G401 (cell line): ENCODE data around the gene IPO8. TPM values are rescaled to one million over a fixed set of nuclear protein-coding genes. Genes with fewer than 3 reads are reported as not detected.

Experiments used
- DNase-seq: peaks from one replicate; pipeline ENCODE4 v3.0.0-alpha.2; 2015; ENCODE audit warnings: low spot score
- in situ Hi-C: cut with HindIII; loops from 2 replicates; pipeline ENCODE4 v1.10.0; 2016; ENCODE audit warnings: low sequenced_read_pairs, mixed read lengths
- total RNA-seq: library from RNA; depleted of rRNA; stranded (reverse); fragments of >200 nt; shearing (Covaris generic); gene quantifications from 2 replicates; pipeline ENCODE4 v1.2.3, GENCODE V29; 2014; rRNA removed

Gene IPO8
- 32.3 and 35.7 TPM in 2 replicates for total RNA-seq

- DNase-seq = peak; percentile 94
- in situ Hi-C loops = no loop called here
Observed at GRCh38 chr12:30695199-30696102, at the start of gene IPO8. TSS of gene IPO8 (minus strand) at chr12:30695869. CDS start at chr12:30695647, 222 bp downstream.

GRCh38 chr12:30744321-30744720 is 48.7 kb upstream of the IPO8 start:
- DNase-seq = no peak
- in situ Hi-C loops = no loop called here

- DNase-seq = no peak
- in situ Hi-C loops = no loop called here
Observed at GRCh38 chr12:30740274-30740673, 44.6 kb upstream of the IPO8 start.

GRCh38 chr12:30739020-30739419 is 43.4 kb upstream of the IPO8 start:
- DNase-seq = no peak
- in situ Hi-C loops = no loop called here

GRCh38 chr12:30732954-30733637 is 37.4 kb upstream of the IPO8 start:
- in situ Hi-C loops = no loop called here
- DNase-seq = no peak

GRCh38 chr12:30730011-30730410 is 34.3 kb upstream of the IPO8 start:
- in situ Hi-C loops = no loop called here

GRCh38 chr12:30729547-30729946 is 33.9 kb upstream of the IPO8 start:
- in situ Hi-C loops = no loop called here
- DNase-seq = no peak

More at GRCh38 chr12:30730011-30730410, 34.3 kb upstream of the IPO8 start:
- no peak for DNase-seq

GRCh38 chr12:30726647-30727046 is 31.0 kb upstream of the IPO8 start:
- no peak for DNase-seq
- in situ Hi-C loops = no loop called here

GRCh38 chr12:30725739-30726138 is 30.1 kb upstream of the IPO8 start:
- no peak for DNase-seq
- in situ Hi-C loops = no loop called here

- in situ Hi-C loops = no loop called here
Observed at GRCh38 chr12:30719060-30719459, 23.4 kb upstream of the IPO8 start.

GRCh38 chr12:30707613-30708342 is 12.1 kb upstream of the IPO8 start:
- in situ Hi-C loops = no loop called here
- no peak for DNase-seq

More at GRCh38 chr12:30719060-30719459, 23.4 kb upstream of the IPO8 start:
- DNase-seq = no peak

- DNase-seq = no peak
- in situ Hi-C loops = no loop called here
Observed at GRCh38 chr12:30706476-30706875, 10.8 kb upstream of the IPO8 start.

GRCh38 chr12:30701056-30701455 is 5.4 kb upstream of the IPO8 start:
- DNase-seq = no peak
- in situ Hi-C loops = no loop called here

- no peak for DNase-seq
- in situ Hi-C loops = no loop called here
Observed at GRCh38 chr12:30700216-30700900, 4.7 kb upstream of the IPO8 start.

- in situ Hi-C loops = no loop called here
- no peak for DNase-seq
Observed at GRCh38 chr12:30698346-30698745, 2.7 kb upstream of the IPO8 start.

- no peak for DNase-seq
- in situ Hi-C loops = no loop called here
Observed at GRCh38 chr12:30696943-30697342, 1.3 kb upstream of the IPO8 start.

- DNase-seq = no peak
- in situ Hi-C loops = no loop called here
Observed at GRCh38 chr12:30696486-30696885, 817 bp upstream of the IPO8 start.

- DNase-seq = no peak
- in situ Hi-C loops = no loop called here
Observed at GRCh38 chr12:30696103-30696408, 387 bp upstream of the IPO8 start.

GRCh38 chr12:30694412-30695198 is 1.1 kb downstream of the IPO8 start:
- in situ Hi-C loops = no loop called here

More at GRCh38 chr12:30694412-30695198, 1.1 kb downstream of the IPO8 start:
- DNase-seq = peak; percentile 80
